GDM1 (cell line): ENCODE measurements around the gene ORC3.
"Not testable (repeated sequence)": the region's sequence is repeated elsewhere in the genome, so short reads cannot be mapped to it uniquely, and the experiment has no call there.

Experiments
- DNase-seq: peaks from one replicate; lab custom pipeline; 2025; lab: John Stamatoyannopoulos, UW

The ORC3 gene

DNA sequence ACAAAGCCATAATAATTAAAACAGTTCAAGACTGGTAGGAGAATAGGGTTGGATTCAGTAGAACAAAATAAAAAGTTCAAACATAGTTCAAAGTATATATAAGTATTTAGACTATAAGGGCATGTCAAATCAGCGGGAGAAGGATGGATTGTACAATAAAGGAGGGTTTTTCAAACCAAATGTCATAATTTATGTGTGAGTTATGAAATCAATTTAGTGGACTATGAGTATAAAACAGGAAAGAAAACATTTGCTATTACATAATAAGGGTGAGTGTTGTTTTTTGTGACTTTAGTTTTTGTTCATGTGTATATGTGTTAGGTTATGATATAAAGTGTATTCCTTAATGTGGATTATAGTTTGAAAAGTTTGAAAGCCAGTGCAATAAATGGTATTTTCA lies 10.6 kb downstream of the ORC3 start:
- DNase-seq, result no peak

DNA sequence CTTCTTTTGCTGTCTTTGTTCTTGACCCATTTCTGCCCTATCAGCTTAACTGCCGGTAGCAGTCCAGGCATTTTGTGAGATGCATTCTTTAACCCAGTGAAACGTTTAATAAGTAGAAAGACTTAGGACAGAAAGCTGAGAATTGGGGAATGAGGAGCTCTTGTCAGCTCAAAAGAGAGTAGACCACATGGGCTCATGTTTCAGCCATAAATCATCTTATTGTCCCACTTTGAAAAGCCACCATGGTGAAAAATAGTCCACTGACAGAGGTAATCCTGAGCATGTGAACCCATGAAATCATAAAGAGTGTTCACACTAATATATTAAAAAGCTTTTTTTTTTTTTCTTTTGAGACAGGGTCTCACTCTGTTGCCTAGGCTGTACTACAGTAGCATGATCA lies 16.3 kb downstream of the ORC3 start:
- DNase-seq, result no peak

DNA sequence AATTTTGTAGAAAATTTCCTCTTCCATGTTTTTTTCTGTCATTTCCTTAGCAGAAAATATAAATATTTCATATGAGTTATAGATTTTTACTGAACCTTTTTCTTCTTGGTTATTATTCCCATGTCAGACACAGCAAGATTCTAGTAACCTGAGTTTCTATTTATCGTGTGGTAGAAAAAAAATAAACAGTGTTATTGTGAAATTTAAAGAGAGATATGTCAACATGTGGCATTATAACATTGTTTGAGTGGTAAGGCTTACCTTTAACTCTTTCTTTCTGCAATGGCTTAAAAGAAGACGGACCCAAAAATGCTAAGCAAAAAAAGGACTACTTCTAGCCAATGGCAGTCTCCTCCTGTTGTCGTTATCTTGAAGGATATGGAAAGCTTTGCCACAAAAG lies 18.9 kb downstream of the ORC3 start:
- DNase-seq, result no peak

DNA sequence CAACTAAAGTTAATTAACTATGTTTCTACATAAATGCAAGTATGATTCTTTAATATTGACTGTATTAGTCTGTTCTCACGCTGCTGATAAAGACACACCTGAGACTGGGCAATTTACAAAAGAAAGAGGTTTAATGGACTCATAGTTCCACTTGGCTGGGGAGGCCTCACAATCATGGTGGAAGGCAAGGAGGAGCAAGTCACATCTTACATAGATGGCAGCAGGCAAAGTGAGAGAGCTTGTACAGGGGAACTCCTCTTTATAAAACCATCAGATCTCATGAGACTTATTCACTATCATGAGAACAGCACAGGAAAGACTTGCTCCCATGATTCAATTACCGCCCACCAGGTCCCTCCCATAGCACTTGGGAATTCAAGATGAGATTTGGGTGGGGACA lies 23.1 kb downstream of the ORC3 start:
- not testable (repeated sequence) for DNase-seq

DNA sequence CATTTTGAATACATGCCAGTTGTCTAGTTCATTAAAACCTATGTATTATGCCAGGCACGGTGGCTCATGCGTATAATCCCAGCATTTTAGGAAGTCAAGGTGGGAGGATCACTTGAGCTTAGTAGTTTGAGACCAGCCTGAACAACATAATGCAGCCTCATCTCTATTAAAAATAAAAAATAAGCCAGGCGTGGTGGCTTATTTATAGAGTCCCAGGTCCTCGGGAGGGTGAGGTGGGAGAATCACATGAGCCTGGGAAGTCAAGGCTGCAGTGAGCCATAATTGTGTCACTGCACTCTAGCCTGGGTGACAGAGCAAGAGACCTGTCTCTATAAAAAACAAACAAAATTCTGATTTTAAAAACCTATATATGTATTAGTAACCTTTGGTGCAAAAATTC lies 27.5 kb downstream of the ORC3 start:
- DNase-seq, result no peak

DNA sequence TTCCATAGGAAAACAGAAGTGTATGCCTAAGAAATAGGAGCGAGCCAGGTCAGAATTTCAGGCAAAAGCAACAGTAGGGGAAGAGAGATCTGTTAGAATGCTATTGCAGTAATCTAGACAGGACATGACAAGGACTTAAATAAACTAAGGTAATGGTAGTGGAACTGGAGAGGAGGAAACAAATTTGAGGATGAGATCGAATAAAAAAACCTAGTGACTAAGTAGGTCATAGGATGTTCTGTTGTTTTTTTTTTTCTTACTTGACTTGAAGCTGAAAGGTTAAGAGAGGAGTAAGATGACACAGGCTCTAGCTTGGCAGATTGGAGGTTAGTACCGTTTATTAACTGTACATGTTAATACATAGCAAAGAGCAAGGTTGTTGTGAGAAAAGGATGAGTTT lies 28.6 kb downstream of the ORC3 start:
- no peak for DNase-seq

DNA sequence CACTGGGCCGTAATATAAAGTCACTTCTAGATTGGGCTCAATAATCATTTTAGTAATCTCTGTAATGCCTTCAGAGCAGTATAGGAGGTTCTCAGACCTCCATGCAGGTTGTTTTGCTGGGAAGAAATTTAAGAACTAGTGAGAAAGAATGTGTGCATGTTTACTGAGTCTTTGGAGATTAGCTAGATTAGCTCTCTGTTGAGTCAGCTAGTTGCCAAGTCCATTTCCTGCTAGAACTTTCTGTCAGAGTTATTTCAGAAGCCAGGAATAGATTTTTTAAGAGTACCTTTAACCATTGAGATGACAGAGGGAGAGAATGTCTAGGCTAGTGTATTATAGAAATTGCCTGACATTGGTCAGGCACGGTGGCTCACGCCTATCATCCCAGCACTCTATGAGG lies 33.3 kb downstream of the ORC3 start:
- no peak for DNase-seq

DNA sequence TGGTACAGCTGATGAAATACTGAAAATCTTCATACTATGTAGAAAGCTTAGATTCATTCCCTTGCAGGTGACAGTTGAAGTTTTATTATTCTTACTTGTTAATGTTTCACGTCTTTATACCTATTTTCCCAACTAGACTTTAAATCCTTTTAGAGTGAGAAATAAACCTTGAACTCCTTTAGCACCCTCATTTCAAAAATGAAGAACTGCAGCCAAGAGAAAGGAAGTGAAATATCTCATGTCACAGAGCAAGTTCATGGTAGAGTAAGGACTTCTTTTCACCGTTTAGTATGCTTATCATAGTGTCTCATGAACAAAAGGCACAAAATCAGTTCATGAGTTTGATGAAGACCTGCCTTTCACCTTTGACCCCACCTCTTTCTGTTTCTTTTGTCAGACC lies 38.5 kb downstream of the ORC3 start:
- no peak for DNase-seq

DNA sequence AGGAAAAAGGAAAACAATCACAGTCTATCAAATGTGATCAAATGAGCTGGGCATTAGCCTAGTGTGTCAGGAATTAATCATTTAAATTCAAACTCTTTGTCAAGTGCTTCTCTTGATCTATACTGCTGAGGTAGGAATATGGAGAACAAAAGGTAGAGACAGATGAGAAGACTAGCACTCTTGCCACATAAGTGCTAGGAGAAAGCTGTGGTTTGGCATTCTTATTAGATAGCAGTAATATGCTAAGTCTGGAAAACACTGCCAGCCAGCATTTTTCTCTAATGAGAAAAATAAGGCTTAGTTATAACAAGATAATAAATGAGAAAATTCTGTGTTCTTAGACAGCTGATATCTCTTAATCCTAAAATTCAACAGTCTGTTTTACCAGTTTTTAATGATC lies 38.9 kb downstream of the ORC3 start:
- DNase-seq, result no peak

DNA sequence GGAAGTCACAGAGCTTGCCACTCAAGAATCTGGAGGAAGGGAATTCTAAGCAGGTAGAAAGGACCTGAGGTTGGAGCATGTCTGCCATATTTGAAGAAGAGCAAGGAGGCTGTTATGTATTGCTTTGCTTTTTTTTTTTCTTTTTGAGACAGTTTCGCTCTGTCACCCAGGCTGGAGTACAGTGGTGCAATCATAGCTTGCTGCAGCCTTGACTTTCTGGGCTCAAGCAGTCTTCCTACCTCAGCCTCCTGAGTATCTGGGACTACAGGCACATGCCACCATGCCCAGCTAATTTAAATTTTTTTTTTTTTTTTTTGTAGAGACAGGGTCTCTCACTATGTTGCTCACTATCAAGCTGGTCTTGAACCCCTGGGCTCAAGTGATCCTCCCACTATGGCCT lies 40.8 kb downstream of the ORC3 start:
- no peak for DNase-seq

DNA sequence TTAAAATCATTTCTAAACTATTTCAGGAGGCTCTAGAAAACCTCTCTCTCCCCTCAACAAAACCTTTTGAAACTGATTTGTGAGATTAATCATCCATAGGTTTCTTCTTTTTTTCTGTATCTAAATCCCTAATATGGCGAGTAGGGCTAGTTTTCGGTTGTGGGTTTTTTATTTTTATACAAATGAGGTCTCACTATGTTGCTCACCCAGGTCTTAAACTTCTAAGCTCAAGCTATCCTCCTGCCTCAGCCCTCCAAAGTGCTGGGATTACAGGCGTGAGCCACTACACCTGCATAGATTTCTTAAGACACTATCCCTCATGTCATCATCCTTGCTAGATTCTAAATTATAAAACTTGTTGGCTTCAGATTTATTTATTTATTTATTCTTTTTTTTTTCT lies 43.9 kb downstream of the ORC3 start:
- no peak for DNase-seq

DNA sequence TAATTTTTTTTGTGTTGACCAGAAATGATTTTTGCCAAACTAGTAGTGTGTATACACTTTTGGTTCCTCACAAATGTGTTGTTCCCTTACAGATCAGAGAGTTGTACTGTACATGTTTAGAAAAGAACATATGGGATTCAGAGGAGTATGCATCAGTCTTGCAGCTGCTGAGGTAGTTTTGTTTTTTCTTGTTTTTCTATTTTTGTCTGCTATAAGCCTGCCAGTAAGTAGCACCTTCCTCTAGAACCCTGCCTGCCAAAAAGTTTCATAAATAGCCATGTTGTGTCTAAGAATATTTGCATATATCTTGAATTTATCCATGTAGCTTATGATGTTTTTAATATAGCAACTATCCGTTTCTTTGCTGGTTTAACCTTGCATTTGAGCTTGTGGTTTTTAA lies 46.4 kb downstream of the ORC3 start:
- DNase-seq, result no peak

DNA sequence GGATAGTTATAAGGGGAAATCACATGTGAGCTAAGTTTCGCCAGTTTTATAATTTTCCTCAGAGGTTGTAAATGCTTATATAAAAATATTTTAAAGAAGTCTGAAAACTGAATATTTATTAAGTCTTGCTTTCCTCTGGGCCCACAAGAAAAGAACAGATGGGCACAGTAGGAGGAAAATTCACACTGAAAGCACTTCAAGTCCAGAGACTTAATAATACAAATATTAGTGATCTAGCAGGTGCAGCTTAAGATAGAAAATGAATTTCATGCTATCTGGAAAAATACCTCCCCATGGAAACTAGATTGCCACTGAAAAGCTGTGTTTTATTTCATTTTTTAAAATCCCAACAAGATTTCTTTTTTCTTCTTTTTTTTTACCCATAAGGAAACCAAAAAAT lies 47.2 kb downstream of the ORC3 start:
- no peak for DNase-seq

DNA sequence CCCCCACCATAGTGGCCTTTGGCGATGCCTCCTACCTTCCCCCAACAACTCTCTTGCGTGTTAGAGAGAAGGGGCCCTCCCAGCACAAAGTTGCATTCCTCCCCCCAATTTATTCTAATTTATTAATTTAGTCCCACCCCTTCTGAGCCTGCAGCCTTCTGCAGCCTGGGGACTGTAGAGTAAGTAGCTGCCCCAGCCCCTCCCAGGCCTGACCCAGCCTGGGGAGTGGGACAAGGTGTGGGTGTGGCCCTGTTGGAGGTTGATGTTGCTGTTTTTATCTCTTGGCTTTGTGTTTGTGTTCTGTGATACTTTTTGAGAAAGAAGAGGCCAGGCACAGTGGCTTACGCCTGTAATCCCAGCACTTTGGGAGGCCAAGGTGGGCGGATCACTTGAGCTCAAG lies 49.4 kb downstream of the ORC3 start:
- DNase-seq, result no peak

DNA sequence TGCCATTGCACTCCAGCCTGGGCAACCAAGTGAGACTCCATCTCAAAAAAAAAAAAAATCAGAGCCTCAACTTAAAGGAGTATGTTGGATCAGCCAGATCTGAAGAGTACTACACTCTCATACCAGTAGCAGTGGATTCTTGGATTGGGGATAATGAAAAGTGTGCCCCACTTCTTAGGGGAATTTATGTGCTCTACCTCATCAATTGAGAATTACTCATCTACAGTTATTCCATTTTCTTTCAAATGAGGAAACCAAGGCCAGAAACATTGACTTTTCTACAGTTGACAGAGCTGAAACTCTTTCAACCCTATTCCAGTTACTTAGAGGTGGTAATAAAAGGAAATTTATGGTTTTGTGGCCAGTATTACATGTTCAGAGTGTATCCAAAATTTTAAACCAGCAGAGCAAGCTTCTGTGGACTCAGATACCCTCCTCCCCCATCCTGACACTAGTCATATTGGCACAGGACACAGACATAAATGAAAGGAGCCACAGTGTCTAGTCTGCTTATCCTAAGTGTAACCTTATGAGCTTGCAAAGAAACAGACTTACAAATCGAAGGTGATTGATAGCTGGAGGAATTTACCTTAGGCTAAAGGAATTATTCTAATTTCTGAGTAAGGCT lies 51.2 kb downstream of the ORC3 start:
- no peak for DNase-seq

DNA sequence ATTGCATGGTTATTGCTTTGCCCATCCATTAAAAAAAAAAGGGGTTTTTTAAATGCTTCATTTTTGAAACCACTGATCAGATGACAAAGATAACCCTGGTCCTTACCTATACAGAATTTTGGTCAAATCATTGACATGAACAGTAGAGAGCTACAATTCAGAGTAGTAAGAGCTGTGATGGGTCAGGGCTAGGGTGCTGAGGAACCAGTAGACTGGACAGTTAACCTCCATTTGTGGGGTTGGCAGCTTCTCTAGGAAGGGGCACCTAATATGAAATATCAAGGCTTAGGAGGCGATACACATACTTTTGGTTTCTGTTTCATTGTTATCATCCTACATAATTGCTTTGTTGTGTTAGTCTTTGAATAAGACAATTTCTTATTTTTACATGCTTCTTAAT lies 55.1 kb downstream of the ORC3 start:
- DNase-seq, result no peak

DNA sequence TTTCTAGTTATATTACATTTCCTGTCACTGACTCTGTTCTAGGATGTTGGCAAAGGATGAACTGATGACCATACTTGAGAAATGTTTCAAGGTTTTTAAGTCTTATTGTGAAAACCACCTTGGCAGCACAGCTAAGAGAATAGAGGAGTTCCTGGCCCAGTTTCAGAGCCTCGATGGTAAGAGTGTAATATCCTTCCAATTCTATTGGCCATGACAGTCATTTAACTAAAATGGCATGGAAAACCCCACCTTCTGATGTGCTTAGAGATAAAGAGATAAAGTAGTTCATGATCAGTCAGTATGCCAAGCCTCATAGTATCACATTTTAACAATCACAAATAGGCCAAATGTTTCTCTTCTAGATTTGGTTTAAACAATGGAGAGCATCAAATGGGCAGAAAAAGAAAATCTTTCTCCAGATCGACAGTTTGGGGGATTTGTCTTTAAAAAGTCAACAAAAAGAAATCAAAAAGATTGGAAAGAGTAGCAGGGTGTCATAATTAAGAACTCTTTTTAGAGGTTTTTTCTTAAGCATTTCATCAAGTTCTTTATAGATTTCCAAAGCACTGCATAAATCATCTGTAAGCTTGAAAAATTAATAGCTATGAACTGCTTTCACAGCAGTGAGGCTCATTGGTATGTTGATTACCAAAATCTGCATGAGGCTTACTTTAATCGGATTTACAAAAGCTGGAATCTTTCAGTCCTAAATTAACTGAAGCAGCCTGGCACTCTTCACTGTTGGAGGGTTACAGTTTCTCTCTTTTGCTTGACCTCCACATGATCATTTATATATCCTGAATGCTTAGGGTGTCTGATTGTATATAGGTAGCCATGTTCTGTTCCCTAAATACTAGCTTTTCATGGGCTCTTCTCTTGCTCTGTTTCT lies 63.4 kb downstream of the ORC3 start:
- DNase-seq, result no peak

DNA sequence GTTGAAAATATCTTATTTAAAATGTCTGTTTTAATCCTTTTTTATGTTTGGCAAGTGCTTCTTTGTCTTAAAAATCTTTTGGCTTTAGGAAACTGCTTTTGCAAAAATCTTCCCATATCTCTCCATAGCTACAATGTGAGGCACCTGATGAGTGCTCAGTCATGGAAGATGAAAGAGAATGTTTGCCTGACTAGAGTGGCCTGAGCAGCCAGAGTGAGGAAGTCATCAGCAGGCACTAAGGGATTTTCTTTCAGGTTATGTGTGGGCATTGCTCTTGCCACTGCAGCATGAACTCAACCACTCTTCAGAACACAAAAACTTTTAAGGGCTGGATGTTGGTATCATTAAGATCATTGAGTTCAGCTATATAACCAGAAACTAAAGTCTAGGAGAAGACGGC lies 64.2 kb downstream of the ORC3 start:
- no peak for DNase-seq

DNA sequence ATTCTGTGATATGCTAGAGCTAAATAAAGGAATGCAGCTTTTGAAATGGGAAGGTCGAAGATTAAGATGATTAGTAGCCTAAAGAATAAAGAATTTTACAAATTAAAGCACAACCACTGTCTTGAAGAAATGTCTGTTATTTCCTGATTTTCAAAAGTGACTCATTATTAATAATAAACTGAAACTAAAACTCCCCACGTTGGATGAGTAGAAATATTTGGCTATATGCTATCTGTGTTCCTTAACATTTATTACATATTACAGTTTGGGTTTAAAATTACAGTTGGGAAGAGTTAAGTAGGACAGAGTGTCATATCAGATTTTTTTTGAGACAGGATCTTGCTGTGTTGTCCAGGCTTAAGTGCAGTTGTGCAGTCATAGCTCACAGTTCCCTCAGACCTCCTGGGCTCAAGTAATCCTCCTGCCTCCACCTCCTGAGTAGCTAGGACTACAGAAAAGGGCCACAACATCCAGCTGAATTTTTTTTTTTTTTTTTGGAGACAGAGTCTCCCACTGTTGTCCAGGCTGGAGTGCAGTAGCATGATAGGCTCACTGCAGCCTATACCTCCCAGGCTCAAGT lies 65.0 kb downstream of the ORC3 start:
- DNase-seq, result no peak

DNA sequence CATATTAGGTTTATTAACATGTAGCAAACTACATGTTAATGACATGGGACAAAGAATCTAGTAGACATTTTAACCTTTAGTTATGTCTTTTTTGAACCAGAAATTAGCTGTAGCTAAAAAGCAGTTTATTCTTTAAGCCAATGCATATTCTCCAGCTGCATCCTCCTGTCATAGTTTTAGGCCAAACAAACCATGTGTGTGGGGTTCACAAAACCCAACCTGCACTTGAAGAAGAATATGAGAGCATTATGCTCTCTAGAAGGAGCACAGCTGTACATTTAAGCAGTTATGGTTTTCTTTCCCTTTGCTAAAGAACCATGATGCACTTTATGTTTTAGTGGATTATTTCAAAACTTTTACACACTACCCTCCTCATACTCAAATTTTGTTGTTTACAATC lies 65.9 kb downstream of the ORC3 start:
- DNase-seq, result no peak

DNA sequence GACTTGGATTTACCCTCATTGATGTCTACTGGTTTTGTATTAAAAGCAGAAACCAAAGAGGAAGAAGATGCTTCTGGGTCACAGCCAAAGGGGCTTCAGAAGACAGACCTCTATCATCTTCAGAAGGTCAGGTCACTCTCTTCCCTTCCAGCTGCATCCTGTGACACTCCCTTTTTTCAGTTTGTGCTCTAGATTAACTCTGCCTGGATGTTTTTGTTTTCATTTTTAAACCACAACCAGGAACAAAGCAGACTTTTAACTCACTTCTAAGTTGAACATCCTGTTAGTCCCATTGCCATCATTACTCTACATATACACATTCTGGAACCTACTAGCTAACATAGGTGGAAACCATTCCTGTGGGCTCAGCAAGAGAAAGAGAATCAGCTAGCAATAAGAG lies 66.9 kb downstream of the ORC3 start:
- DNase-seq, result no peak

DNA sequence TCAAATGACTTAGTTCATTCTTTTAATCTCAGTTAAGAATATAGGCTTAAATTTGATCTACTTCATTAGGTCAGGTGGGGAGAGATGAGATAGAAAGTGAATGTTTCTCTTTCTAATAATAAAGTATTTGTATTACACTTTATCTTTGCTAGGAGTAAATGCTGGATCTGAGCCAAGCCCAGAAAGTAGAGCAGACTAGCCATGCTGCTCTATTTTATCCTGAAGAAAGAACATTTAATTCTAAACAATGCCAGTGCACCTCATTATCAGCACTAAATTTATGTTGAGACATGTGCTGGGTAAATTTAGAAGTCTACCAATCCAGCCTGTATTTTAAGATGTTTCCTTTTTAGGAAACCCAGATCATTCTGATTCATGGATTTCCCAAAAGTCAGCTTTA lies 68.6 kb downstream of the ORC3 start:
- no peak for DNase-seq

DNA sequence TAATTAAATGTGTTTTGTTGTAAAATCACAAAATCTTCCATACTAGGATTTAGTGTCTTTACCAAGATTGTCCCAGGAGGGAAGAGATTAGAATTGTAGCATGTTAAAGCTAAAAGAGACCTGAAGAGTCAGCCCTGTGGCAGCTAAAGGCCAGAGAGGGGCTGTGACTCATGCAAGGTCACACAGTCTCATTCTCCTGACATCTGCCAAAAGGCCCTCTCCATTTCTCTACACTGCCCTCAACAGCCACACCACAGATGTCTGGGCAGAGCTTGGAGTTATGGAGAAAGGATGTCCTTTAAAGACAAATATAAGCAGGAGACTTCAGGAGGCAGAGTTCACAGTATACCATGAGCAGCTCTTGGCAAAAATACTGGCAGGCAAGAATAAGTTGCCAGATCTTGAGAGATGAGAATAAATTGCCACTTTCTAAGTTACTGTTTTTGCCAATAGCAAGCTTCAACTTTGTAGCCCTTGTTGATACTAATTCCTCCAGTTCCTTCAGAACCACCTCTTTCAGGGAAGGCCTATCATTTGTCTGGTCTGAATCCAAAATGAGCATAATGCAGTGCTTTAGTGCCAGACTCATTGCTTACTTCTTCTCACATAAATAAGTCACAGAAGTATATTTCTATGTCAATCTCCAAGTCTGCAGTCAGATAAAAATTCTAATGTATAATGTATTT lies 70.4 kb downstream of the ORC3 start:
- no peak for DNase-seq
